Gastroesophageal sphincter (tissue), 4 donors: ENCODE results near the gene PIGU. TPM values are rescaled to one million over a fixed set of nuclear protein-coding genes. Genes with fewer than 3 reads are reported as not detected.
"Not testable (repeated sequence)": the region's sequence is repeated elsewhere in the genome, so short reads cannot be mapped to it uniquely, and the experiment has no call there.

Source experiments
- ATAC-seq: fragments of 150-250 bp; one replicate; pipeline ENCODE4 v1.9.1; 2016; ENCODE audit warnings: mild to moderate bottlenecking, moderate library complexity
- H3K27ac ChIP-seq, 4 donors: fragments of 200-600 bp; sonication (generic) in 3 of 4; 1 replicate in 3 of 4; 2 replicates in 1 of 4; pipeline ENCODE4 v1.5.1; 2016 to 2019
- H3K27me3 ChIP-seq: fragments of 200-600 bp; sonication (generic); one replicate; pipeline ENCODE4 v1.5.1; 2019
- H3K36me3 ChIP-seq, 2 donors: fragments of 200-600 bp; sonication (generic); one replicate each; pipeline ENCODE4 v1.5.1; 2019; ENCODE audit warnings: control low read depth in 1 of 2
- H3K4me1 ChIP-seq, 3 donors: fragments of 200-600 bp; sonication (generic); 1 replicate in 2 of 3; 2 replicates in 1 of 3; pipeline ENCODE4 v1.5.1; 2016 to 2019; ENCODE audit warnings: control low read depth in 2 of 3
- H3K4me3 ChIP-seq, 2 donors: fragments of 200-600 bp; sonication (generic); one replicate each; pipeline ENCODE4 v1.5.1; 2019; ENCODE audit warnings: mild to moderate bottlenecking in 1 of 2, moderate library complexity in 1 of 2
- H3K9me3 ChIP-seq, 3 donors: fragments of 200-600 bp; sonication (generic); one replicate each; pipeline ENCODE4 v1.5.1; 2017 to 2019; ENCODE audit warnings: control low read depth in 2 of 3
- CTCF ChIP-seq, 4 experiments: fragments of 200-600 bp in 2 of 4; fragments of 450-650 bp in 2 of 4; sonication (generic) in 1 of 4; IDR thresholded peaks; one replicate each; pipeline ENCODE4 v1.5.1; 2017 to 2019; ENCODE audit warnings: antibody characterized with exemption in 4 of 4, mild to moderate bottlenecking in 2 of 4, moderate library complexity in 2 of 4
- EP300 ChIP-seq: sonication (generic); formaldehyde crosslinking; IDR thresholded peaks from one replicate; pipeline ENCODE4 v1.6.1; 2017; ENCODE audit warnings: antibody characterized with exemption, mild to moderate bottlenecking
- POLR2A ChIP-seq, 2 donors: fragments of 450-650 bp; IDR thresholded peaks; one replicate each; pipeline ENCODE4 v1.6.1; 2017; ENCODE audit warnings: antibody characterized with exemption in 2 of 2, mild to moderate bottlenecking in 2 of 2, moderate library complexity in 1 of 2
- POLR2AphosphoS5 ChIP-seq: sonication (generic); formaldehyde crosslinking; IDR thresholded peaks from one replicate; pipeline ENCODE4 v1.6.1; 2017; ENCODE audit warnings: antibody characterized with exemption
- WGBS, 2 donors: methylation state at CpG; one replicate each; pipeline ENCODE4 v1.1.5; 2018; ENCODE audit warnings: low coverage in 1 of 2; 5-methylcytosine and 5-hydroxymethylcytosine counted together
- total RNA-seq, 4 donors: library from RNA; depleted of rRNA; stranded (reverse); fragments of >200 nt; gene quantifications; one replicate each; pipeline ENCODE4 v1.1.0, GENCODE V29; 2016

PIGU gene
- total RNA-seq, 4 donors from 2014 or later = 5.4 to 11.8 (median 10.8) TPM

GRCh38 chr20:34618676-34619075 is 58.2 kb downstream of the PIGU start:
- Histone ChIP-seq H3K36me3 (peaks cover 0 to 59% of the 10 kb centered on the region in 2 donors), H3K4me3 (no peak overlapping the region), H3K27ac (no peak overlapping the region), H3K9me3 (no peaks in the 10 kb centered on the region), H3K27me3 (no peaks in the 10 kb centered on the region), H3K4me1 (no peaks in the 10 kb centered on the region)
- ATAC-seq = no peak
- WGBS, 2 donors = 90% methylated on average over 2 of the region's 2 CpGs
- no peak for TF ChIP-seq POLR2A (IDR thresholded peaks at IDR 0.05)

- H3K9me3 ChIP-seq, H3K27ac ChIP-seq, H3K27me3 ChIP-seq, H3K4me1 ChIP-seq, H3K4me3 ChIP-seq, ATAC-seq: not testable (repeated sequence)
- WGBS, 2 donors = 95% methylated on average over 4 of the region's 8 CpGs; no CpG with 5 or more reads in 1 of the 2 donors
- peaks cover 0 to 48% of the 10 kb centered on the region in 2 donors for H3K36me3 ChIP-seq
Measured at GRCh38 chr20:34616913-34617312, 60.0 kb downstream of the PIGU start.

- Histone ChIP-seq H3K27me3 (no peaks in the 10 kb centered on the region), H3K4me1 (no peaks in the 10 kb centered on the region), H3K36me3 (peaks cover 0 to 37% of the 10 kb centered on the region in 2 donors), H3K9me3 (no peaks in the 10 kb centered on the region), H3K4me3 (no peak overlapping the region), H3K27ac (no peak overlapping the region)
- 62 to 78% methylated on average over 3 to 5 of the region's 5 CpGs for WGBS, 2 donors
- no peak for ATAC-seq
- TF ChIP-seq CTCF (IDR thresholded peaks at IDR 0.05) (no peak), POLR2A (IDR thresholded peaks at IDR 0.05) (no peak), POLR2AphosphoS5 (no peak)
Measured at GRCh38 chr20:34615477-34615876, 61.4 kb downstream of the PIGU start.

- not testable (repeated sequence) for ATAC-seq, H3K27me3 ChIP-seq, H3K4me3 ChIP-seq, H3K4me1 ChIP-seq, H3K27ac ChIP-seq, H3K9me3 ChIP-seq
- WGBS, 2 donors = 87 to 98% methylated on average over 4 of the region's 4 CpGs
- H3K36me3 ChIP-seq = peaks cover 0 to 25% of the 10 kb centered on the region in 2 donors
Measured at GRCh38 chr20:34611976-34612375, 64.9 kb downstream of the PIGU start.

- H3K27ac ChIP-seq = no peak overlapping the region
- WGBS, 2 donors = 80 to 100% methylated on average over 1 to 2 of the region's 7 CpGs
Measured at GRCh38 chr20:34607066-34607465, 69.8 kb downstream of the PIGU start.

GRCh38 chr20:34604980-34605788 is 71.7 kb downstream of the PIGU start:
- 15 to 23% methylated on average over 5 to 8 of the region's 8 CpGs for WGBS, 2 donors
- no peaks in the 10 kb centered on the region for H3K9me3 ChIP-seq
- no peaks in the 10 kb centered on the region for H3K36me3 ChIP-seq
- ATAC-seq = peak; percentile 58
- H3K4me3 ChIP-seq = peak overlapping the region in 1 of 2 donors; percentile 4
- peaks cover 0 to 43% (median 3%) of the 10 kb centered on the region in 3 donors for H3K4me1 ChIP-seq
- no peak for TF ChIP-seq EP300
- peak; percentile 38 for TF ChIP-seq POLR2AphosphoS5
- no peak for TF ChIP-seq POLR2A (IDR thresholded peaks at IDR 0.05)
- H3K27me3 ChIP-seq = no peaks in the 10 kb centered on the region
- H3K27ac ChIP-seq = peak overlapping the region; percentile 64 to 76 (median 72)

More at GRCh38 chr20:34607066-34607465, 69.8 kb downstream of the PIGU start:
- Histone ChIP-seq H3K4me1 (peaks cover 0 to 25% (median 3%) of the 10 kb centered on the region in 3 donors), H3K9me3 (no peaks in the 10 kb centered on the region), H3K27me3 (no peaks in the 10 kb centered on the region), H3K4me3 (no peak overlapping the region), H3K36me3 (peaks cover 0 to 2% of the 10 kb centered on the region in 2 donors)
- ATAC-seq = no peak
- TF ChIP-seq CTCF (IDR thresholded peaks at IDR 0.05) (no peak), EP300 (no peak), POLR2A (IDR thresholded peaks at IDR 0.05) (no peak), POLR2AphosphoS5 (no peak)
